NCI-H526 (cell line): ENCODE measurements around the gene MYO5B.
A peak's percentile ranks its signal among the peaks of the same experiment; 100 is the strongest.

Source experiments
- DNase-seq, 2 experiments: peaks; one replicate each; lab custom pipeline; 2025; lab: John Stamatoyannopoulos, UW

The MYO5B gene

DNA sequence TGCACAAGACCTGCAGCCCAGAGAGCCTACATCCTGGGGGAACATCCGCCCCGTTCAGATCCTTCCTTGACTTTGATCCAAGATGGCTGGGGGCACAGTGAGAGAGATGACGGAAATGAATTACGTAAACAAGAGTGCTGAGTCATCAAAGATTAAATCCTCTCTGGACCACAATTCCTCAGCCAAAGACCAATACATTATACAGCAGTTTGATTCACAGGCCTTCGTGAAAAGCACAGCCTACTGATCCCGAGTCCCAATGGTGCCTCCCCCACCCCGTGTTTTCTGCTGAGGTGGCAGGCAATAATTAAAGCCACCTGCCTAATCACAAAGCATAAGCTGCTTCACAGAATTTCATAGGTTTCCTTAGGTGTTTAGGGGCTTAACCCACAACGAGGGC, 43.0 kb downstream of the MYO5B start:
- DNase-seq = no peak

GRCh38 chr18:50144540-50144939, 50.4 kb downstream of the MYO5B start:
- DNase-seq = no peak

- no peak for DNase-seq
These were observed 51.1 kb downstream of the MYO5B start for GRCh38 chr18:50143886-50144285.

- DNase-seq = no peak
These were observed 51.7 kb downstream of the MYO5B start for GRCh38 chr18:50143294-50143693.

- DNase-seq = no peak
These were observed 52.4 kb downstream of the MYO5B start for GRCh38 chr18:50142441-50143120.

- peak; percentile 56 to 68 for DNase-seq
These were observed 56.5 kb downstream of the MYO5B start for GRCh38 chr18:50138181-50139064.

DNA sequence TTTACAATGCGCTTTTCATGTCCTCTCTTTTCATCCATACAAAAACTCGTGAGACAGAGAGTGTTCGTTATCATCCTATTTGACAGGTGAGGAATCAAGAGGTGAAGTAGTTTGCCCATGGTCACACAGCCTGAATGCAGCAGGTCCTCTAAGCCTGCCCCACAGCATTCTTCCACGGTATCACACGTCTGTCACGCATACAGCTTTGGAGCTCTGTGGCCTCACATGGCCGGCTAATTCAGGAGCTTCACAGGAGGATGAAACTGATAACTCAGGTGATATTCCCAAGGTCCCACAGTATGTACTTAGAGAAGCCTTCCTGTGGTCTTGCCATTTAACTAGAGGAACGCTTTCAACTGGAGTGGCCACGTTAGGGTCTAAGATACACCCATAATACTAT, 59.0 kb downstream of the MYO5B start:
- DNase-seq = no peak

GRCh38 chr18:50133526-50133925, 61.4 kb downstream of the MYO5B start:
- DNase-seq = no peak

DNA sequence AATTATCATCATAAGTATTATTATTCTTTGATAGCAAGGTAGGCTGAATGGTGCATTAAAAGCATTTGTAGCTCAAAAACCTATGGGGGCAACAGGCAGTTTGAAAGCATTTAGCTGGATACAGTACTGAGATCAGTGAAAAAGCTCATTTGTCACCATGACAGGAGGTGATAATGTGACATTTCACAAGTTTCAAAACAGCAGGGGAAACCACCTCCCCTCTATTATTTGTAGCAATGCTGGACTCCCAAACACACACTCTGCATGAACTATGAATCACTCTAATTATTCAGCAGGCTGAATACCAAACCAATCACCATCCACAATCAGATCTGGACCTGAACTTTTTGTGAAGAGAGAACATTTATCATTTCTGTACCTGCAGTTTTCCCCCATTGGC, 63.4 kb downstream of the MYO5B start:
- no peak for DNase-seq

DNA sequence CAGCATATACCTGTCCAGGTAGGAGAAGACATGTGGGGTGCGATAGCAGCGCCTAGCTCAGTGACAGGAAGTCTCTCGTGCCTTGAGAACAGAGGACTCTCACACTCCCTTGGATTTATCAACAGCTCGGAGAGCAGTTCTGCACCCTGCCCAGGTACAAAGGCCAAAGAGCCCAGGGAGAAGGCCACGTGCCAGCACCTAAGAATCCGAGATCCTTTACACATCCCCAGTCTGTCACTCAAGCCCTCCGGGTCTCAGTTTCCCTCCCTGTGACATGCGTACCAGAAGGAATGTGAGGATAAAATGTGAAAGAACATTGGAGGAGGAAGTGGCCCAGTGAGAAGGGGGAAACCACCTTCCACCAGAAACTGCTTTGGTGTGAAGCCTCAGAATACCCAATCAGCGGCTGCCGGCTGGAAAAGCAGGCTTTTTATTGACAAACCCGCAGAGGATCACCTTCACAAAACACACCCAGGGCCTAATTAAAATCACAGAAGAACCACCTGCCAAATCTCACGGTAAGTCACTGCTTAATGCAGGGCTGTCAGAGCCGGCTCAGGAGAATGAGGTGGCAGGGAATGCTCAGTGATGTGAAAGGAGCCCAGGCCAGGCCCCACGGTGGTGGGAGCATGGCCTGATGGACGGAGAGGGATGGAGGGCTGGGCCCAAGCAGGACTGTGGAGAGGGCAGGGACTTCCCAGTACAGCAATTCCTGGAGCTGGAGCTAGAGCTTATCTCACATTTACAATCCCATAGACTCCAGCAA, 66.3 kb downstream of the MYO5B start:
- peak in 1 of 2 experiments; percentile 26 for DNase-seq

GRCh38 chr18:50127516-50128210, 67.3 kb downstream of the MYO5B start:
- no peak for DNase-seq

GRCh38 chr18:50126471-50126870, 68.5 kb downstream of the MYO5B start:
- no peak for DNase-seq

- no peak for DNase-seq
These were observed 69.5 kb downstream of the MYO5B start for GRCh38 chr18:50125456-50125855.

- DNase-seq = no peak
These were observed 75.7 kb downstream of the MYO5B start for GRCh38 chr18:50119296-50119695.

DNA sequence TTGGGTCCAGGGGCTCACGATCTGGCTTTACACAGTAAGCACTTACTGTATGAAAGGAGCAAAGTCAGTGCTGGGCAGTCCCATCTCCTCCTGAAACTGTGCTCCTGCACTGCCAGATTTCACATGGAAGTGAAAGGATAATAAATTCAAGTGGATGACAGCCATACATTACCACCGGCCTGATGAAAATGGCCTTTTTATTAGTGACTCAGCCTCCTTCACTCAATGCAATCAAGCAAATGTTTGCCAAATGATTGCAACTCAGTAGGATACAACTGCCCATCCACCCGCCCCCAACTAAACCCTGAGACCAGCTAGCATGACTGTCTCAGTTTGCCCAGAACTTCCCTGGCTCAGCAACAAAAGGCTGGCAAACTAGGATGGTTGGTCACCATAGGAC, 77.1 kb downstream of the MYO5B start:
- no peak for DNase-seq

DNA sequence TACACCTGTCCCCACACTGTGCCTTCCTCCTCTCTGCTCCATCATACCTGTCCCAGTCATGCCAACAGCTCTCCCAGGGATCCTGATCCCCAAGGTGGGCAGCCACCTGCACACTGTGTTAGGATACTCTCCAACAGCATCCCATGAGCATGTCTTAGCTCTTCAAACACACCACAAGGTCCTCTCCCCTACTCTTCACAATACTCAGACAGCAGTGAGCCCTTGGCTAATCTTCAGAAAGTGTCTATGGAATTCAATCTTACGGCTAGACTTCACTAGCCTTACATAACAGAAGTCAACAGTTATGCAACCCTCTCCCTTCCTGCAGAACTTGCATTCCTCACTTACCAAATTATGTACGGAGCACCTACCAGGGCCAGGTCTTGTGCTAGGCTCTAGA, 79.9 kb downstream of the MYO5B start:
- DNase-seq = no peak

- DNase-seq = no peak
These were observed 80.5 kb downstream of the MYO5B start for GRCh38 chr18:50114448-50114847.

DNA sequence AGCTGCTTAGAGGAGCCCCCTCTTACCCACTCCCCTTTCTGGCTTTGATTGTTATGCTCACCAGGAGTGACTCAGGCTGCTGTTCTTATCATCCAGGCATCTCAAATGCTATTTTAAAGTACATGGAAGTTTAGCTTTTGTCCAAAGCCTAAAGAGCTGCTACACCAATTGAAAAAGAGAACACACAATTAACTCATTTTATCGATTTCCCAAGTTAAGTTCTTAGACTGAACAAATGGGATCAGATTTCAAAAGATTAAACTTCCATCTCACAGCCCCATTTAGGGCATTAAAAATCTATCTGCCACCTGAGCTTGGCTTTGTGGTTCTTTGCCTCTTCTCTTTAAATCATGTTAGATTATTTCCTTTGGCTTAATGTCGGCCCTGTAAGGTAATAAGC, 81.2 kb downstream of the MYO5B start:
- no peak for DNase-seq

GRCh38 chr18:50111398-50111797, 83.5 kb downstream of the MYO5B start:
- no peak for DNase-seq

DNA sequence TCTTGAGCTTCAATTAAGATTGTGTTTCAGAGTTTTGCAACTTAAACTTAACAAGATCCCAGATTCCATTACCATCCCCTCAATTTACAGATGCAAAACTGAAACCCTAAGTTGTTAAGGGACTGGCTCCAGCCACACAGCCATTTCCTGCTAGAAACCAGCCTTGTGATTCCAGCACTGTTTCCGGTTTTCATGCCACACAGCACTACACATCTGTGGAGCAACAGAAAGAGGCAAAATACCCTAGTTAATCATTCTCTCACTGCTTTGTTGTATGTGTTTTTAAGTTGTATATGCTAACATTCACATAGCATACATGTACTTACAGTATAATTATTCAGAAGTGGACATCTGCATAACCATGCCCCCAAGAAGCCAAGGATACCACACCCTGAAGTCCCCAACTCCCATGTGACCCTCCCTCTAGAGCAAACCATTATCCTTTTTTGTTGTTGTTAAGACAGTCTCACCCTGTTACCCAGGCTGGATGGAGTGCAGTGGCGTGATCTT, 87.4 kb downstream of the MYO5B start:
- DNase-seq = no peak

GRCh38 chr18:50105027-50105426, 89.9 kb downstream of the MYO5B start:
- no peak for DNase-seq

- DNase-seq = no peak
These were observed 90.5 kb downstream of the MYO5B start for GRCh38 chr18:50104421-50104820.
